Measurements from ENCODE around the gene SGMS1. TPM values are rescaled to one million over a fixed set of nuclear protein-coding genes. Genes with fewer than 3 reads are reported as not detected.

Gene SGMS1
- total RNA-seq, 1 donor from 2014 or later: 64.0 TPM

- peak; percentile 80 for DNase-seq
These were observed 205.6 kb downstream of the SGMS1 start for GRCh38 chr10:50417886-50418830.

GRCh38 chr10:50417486-50417885 is 206.3 kb downstream of the SGMS1 start:
- peak; percentile 36 for DNase-seq

- DNase-seq: peak; percentile 3
These were observed 206.9 kb downstream of the SGMS1 start for GRCh38 chr10:50416881-50417280.

- peak; percentile 50 for DNase-seq
These were observed 207.5 kb downstream of the SGMS1 start for GRCh38 chr10:50416181-50416824.

- DNase-seq: no peak
These were observed 208.5 kb downstream of the SGMS1 start for GRCh38 chr10:50415292-50415691.

GRCh38 chr10:50410066-50410811 is 213.5 kb downstream of the SGMS1 start:
- peak; percentile 9 for DNase-seq

GRCh38 chr10:50407076-50407801 is 216.5 kb downstream of the SGMS1 start:
- DNase-seq: no peak

GRCh38 chr10:50406457-50407070 is 217.2 kb downstream of the SGMS1 start:
- no peak for DNase-seq

- no peak for DNase-seq
These were observed 218.0 kb downstream of the SGMS1 start for GRCh38 chr10:50405723-50406122.

GRCh38 chr10:50404021-50404773 is 219.6 kb downstream of the SGMS1 start:
- DNase-seq: no peak

GRCh38 chr10:50403074-50403473 is 220.7 kb downstream of the SGMS1 start:
- no peak for DNase-seq

GRCh38 chr10:50402466-50402865 is 221.3 kb downstream of the SGMS1 start:
- no peak for DNase-seq

- no peak for DNase-seq
These were observed 223.1 kb downstream of the SGMS1 start for GRCh38 chr10:50400694-50401093.

GRCh38 chr10:50398823-50399222 is 224.9 kb downstream of the SGMS1 start:
- no peak for DNase-seq

GRCh38 chr10:50398381-50398780 is 225.4 kb downstream of the SGMS1 start:
- DNase-seq: peak; percentile 40

GRCh38 chr10:50397312-50398140 is 226.2 kb downstream of the SGMS1 start:
- DNase-seq: no peak

GRCh38 chr10:50396491-50397311 is 227.1 kb downstream of the SGMS1 start:
- peak; percentile 4 for DNase-seq

GRCh38 chr10:50395851-50396250 is 227.9 kb downstream of the SGMS1 start:
- DNase-seq: no peak

GRCh38 chr10:50395271-50395670 is 228.5 kb downstream of the SGMS1 start:
- DNase-seq: peak; percentile 26

All from dermis blood vessel endothelial cell (primary cell).